Measurements from ENCODE around the gene KCTD4.
"Not testable (repeated sequence)": the region's sequence is repeated elsewhere in the genome, so short reads cannot be mapped to it uniquely, and the experiment has no call there.

- not testable (repeated sequence) for TF ChIP-seq CTCF (tag by site-specific recombination; IDR thresholded peaks at IDR 0.05); ZNF513 (tag by site-specific recombination; IDR thresholded peaks at IDR 0.05); ZNF311 (tag by site-specific recombination; IDR thresholded peaks at IDR 0.05; ENCODE audit: borderline replicate concordance); ZNF24 (tag by site-specific recombination; IDR thresholded peaks at IDR 0.05); ZFHX2 (tag by site-specific recombination; conservative IDR thresholded peaks at IDR 0.05); ZNF501 (tag by site-specific recombination; IDR thresholded peaks at IDR 0.05); ZNF777 (tag by site-specific recombination; IDR thresholded peaks at IDR 0.05; ENCODE audit: borderline replicate concordance); ZNF280C (tag by site-specific recombination; IDR thresholded peaks at IDR 0.05); ZNF544 (tag by site-specific recombination; IDR thresholded peaks at IDR 0.05)
Measured at GRCh38 chr13:45244736-45245135, 43.9 kb upstream of the KCTD4 start.
